Gastrocnemius medialis (tissue), 4 donors: ENCODE results near the gene OR9A2. TPM values are rescaled to one million over a fixed set of nuclear protein-coding genes. Genes with fewer than 3 reads are reported as not detected.

Experiments used
- ATAC-seq, 2 donors: fragments of 150-250 bp; one replicate each; pipeline ENCODE4 v1.9.1; 2016
- DNase-seq, 2 donors: peaks; one replicate each; pipeline ENCODE4 v3.0.0-alpha.2; 2019
- H3K27ac ChIP-seq, 4 donors: fragments of 200-600 bp; sonication (generic); 1 replicate in 1 of 4; 2 replicates in 3 of 4; pipeline ENCODE4 v1.5.1; 2016 to 2018; ENCODE audit warnings: mild to moderate bottlenecking in 2 of 4, moderate library complexity in 1 of 4
- H3K27me3 ChIP-seq, 3 donors: fragments of 200-600 bp; sonication (generic) in 2 of 3; 1 replicate in 1 of 3; 2 replicates in 2 of 3; pipeline versions ENCODE4 v1.5.1 to v1.6.0; 2016 to 2019; ENCODE audit warnings: mild to moderate bottlenecking in 1 of 3, moderate library complexity in 1 of 3
- H3K36me3 ChIP-seq, 2 donors: fragments of 200-600 bp; sonication (generic) in 1 of 2; one replicate each; pipeline ENCODE4 v1.5.1; 2017 to 2018
- H3K4me1 ChIP-seq, 2 donors: fragments of 200-600 bp; sonication (generic) in 1 of 2; one replicate each; pipeline ENCODE4 v1.5.1; 2016 to 2017; ENCODE audit warnings: mild to moderate bottlenecking in 2 of 2
- H3K4me3 ChIP-seq, 4 donors: fragments of 200-600 bp; sonication (generic) in 3 of 4; 1 replicate in 1 of 4; 2 replicates in 3 of 4; pipeline ENCODE4 v1.5.1; 2016 to 2019; ENCODE audit warnings: mild to moderate bottlenecking in 2 of 4
- H3K9me3 ChIP-seq, 3 donors: fragments of 200-600 bp; sonication (generic) in 2 of 3; 1 replicate in 1 of 3; 2 replicates in 2 of 3; pipeline ENCODE4 v1.5.1; 2016 to 2019
- CTCF ChIP-seq, 5 experiments: fragments of 450-650 bp in 3 of 5; fragments of 200-600 bp in 2 of 5; sonication (generic) in 2 of 5; IDR thresholded peaks in 4 of 5; conservative IDR thresholded peaks in 1 of 5; 1 replicate in 4 of 5; 2 replicates in 1 of 5; pipeline ENCODE4 v1.5.1; 2016 to 2019; ENCODE audit warnings: antibody characterized with exemption in 5 of 5, mild to moderate bottlenecking in 3 of 5, moderate library complexity in 3 of 5
- POLR2A ChIP-seq, 2 donors: fragments of 450-650 bp; IDR thresholded peaks; one replicate each; pipeline ENCODE4 v1.6.1; 2017; ENCODE audit warnings: antibody characterized with exemption in 2 of 2, mild to moderate bottlenecking in 2 of 2, moderate library complexity in 2 of 2
- in situ Hi-C, 4 donors: fragments of 200-750 bp; cut with MboI; loops; one replicate each; pipeline versions ENCODE4 v1.15.0 to v1.8.0; 2017; ENCODE audit warnings: low sequenced_read_pairs in 4 of 4
- intact Hi-C: fragments of 100-400 bp; cut with DNase I; formaldehyde crosslinking; loops from one replicate; pipeline ENCODE4 v1.15.1; 2023; ENCODE audit warnings: low total_unique reads
- total RNA-seq, 4 donors: library from RNA; depleted of rRNA; stranded (reverse); fragments of >200 nt; gene quantifications; one replicate each; pipeline versions ENCODE4 v1.1.0 to v1.2.3, GENCODE V29; 2016

The OR9A2 gene
- total RNA-seq, 4 donors from 2014 or later = not detected

GRCh38 chr7:143038635-143039034 lies 11.7 kb upstream of the OR9A2 start:
- no peak for ATAC-seq
- Histone ChIP-seq H3K27me3 (no peaks in the 10 kb centered on the region), H3K27ac (no peak overlapping the region), H3K36me3 (no peaks in the 10 kb centered on the region), H3K4me1 (no peaks in the 10 kb centered on the region), H3K4me3 (no peak overlapping the region), H3K9me3 (no peaks in the 10 kb centered on the region)
- TF ChIP-seq POLR2A (IDR thresholded peaks at IDR 0.05) = no peak
- TF ChIP-seq CTCF (IDR thresholded peaks at IDR 0.05 in 4 of 5, conservative IDR thresholded peaks at IDR 0.05 in 1 of 5) = no peak
- DNase-seq = no peak
- in situ Hi-C loops (no loop called here), intact Hi-C loops (no loop called here)

- Histone ChIP-seq H3K27me3 (no peaks in the 10 kb centered on the region), H3K4me1 (no peaks in the 10 kb centered on the region), H3K4me3 (no peak overlapping the region), H3K36me3 (no peaks in the 10 kb centered on the region), H3K9me3 (no peaks in the 10 kb centered on the region), H3K27ac (no peak overlapping the region)
- in situ Hi-C loops (no loop called here), intact Hi-C loops (no loop called here)
- no peak for ATAC-seq
- DNase-seq = no peak
- no peak for TF ChIP-seq POLR2A (IDR thresholded peaks at IDR 0.05)
- no peak for TF ChIP-seq CTCF (IDR thresholded peaks at IDR 0.05 in 4 of 5, conservative IDR thresholded peaks at IDR 0.05 in 1 of 5)
Measured at GRCh38 chr7:143027683-143028082, 751 bp upstream of the OR9A2 start.

- no peaks in the 10 kb centered on the region for H3K27me3 ChIP-seq
- no peak overlapping the region for H3K4me3 ChIP-seq
- no peaks in the 10 kb centered on the region for H3K36me3 ChIP-seq
- in situ Hi-C loops = no loop called here
- TF ChIP-seq POLR2A (IDR thresholded peaks at IDR 0.05) (no peak), CTCF (IDR thresholded peaks at IDR 0.05 in 4 of 5, conservative IDR thresholded peaks at IDR 0.05 in 1 of 5) (no peak)
- no peaks in the 10 kb centered on the region for H3K4me1 ChIP-seq
- intact Hi-C loops = no loop called here
- DNase-seq (no peak), ATAC-seq (no peak)
- H3K27ac ChIP-seq = no peak overlapping the region
- H3K9me3 ChIP-seq = no peaks in the 10 kb centered on the region
Measured at GRCh38 chr7:143025371-143025770, 1.6 kb downstream of the OR9A2 start.

GRCh38 chr7:143023047-143023446 lies 3.9 kb downstream of the OR9A2 start:
- Histone ChIP-seq H3K9me3 (no peaks in the 10 kb centered on the region), H3K27ac (no peak overlapping the region), H3K4me1 (no peaks in the 10 kb centered on the region), H3K4me3 (no peak overlapping the region), H3K27me3 (no peaks in the 10 kb centered on the region), H3K36me3 (no peaks in the 10 kb centered on the region)
- intact Hi-C loops (no loop called here), in situ Hi-C loops (loop anchor here in 2 of 4 donors (25.0 kb wide), 2 partner anchors 389 to 414 kb away; partner anchors contain the start of genes EPHA1 (in 1 of the 2) and TAS2R60 (in 1 of the 2))
- DNase-seq = no peak
- no peak for ATAC-seq
- TF ChIP-seq POLR2A (IDR thresholded peaks at IDR 0.05) (no peak), CTCF (IDR thresholded peaks at IDR 0.05 in 4 of 5, conservative IDR thresholded peaks at IDR 0.05 in 1 of 5) (no peak)

GRCh38 chr7:143018931-143019330 lies 8.0 kb downstream of the OR9A2 start:
- Histone ChIP-seq H3K9me3 (no peaks in the 10 kb centered on the region), H3K4me1 (peaks cover 2% of the 10 kb centered on the region in 2 donors), H3K36me3 (no peaks in the 10 kb centered on the region), H3K27ac (no peak overlapping the region), H3K4me3 (no peak overlapping the region), H3K27me3 (no peaks in the 10 kb centered on the region)
- in situ Hi-C loops (loop anchor here in 2 of 4 donors (25.0 kb wide), 2 partner anchors 393 to 418 kb away; partner anchors contain the start of genes EPHA1 (in 1 of the 2) and TAS2R60 (in 1 of the 2)), intact Hi-C loops (no loop called here)
- DNase-seq (no peak), ATAC-seq (no peak)
- no peak for TF ChIP-seq POLR2A (IDR thresholded peaks at IDR 0.05)
